H1 (cell line): Measurements from ENCODE around the gene CCDC33. TPM values are rescaled to one million over a fixed set of nuclear protein-coding genes. Genes with fewer than 3 reads are reported as not detected.

Experiments used
- GABPA ChIP-seq: IDR thresholded peaks from 2 replicates; pipeline ENCODE4 v1.6.1; 2011; ENCODE audit warnings: mild to moderate bottlenecking, low read length, moderate library complexity, borderline replicate concordance; ENCODE audit not compliant: insufficient read depth
- NRF1 ChIP-seq: IDR thresholded peaks from 2 replicates; pipeline ENCODE4 v1.6.1; 2011; ENCODE audit warnings: mild to moderate bottlenecking, low read depth, low read length, improper control_type of control experiment
- POLR2AphosphoS5 ChIP-seq: IDR thresholded peaks from 2 replicates; pipeline ENCODE4 v1.6.1; 2011; ENCODE audit warnings: low read depth, low read length
- polyA plus RNA-seq, 7 experiments: library from polyadenylated mRNA; depleted of rRNA in 3 of 7; stranded (reverse) in 5 of 7; unstranded in 2 of 7; fragments of >200 nt in 5 of 7; fragments of 200-250 nt in 2 of 7; gene quantifications; 1 replicate in 5 of 7; 2 replicates in 1 of 7; 4 replicates in 1 of 7; pipeline versions ENCODE4 v1.2.1 to v1.2.3, GENCODE V29; 2011 to 2013; ENCODE audit warnings: missing spikeins in 2 of 7, mixed read lengths in 2 of 7
- total RNA-seq: library from RNA; stranded (reverse); fragmentation: NEBNext Ultra II Directional; extraction: Animal tissue kit (Norgen Biotek cat#: 25700); gene quantifications from 2 replicates; pipeline ENCODE4 v1.2.1, GENCODE V29; 2021

CCDC33 gene
- total and polyA plus RNA-seq, 2 of the 8 experiments (the other 6 are each of a cell fraction or from before 2014, with no cell fraction given): 2.0 to 2.7 TPM

DNA sequence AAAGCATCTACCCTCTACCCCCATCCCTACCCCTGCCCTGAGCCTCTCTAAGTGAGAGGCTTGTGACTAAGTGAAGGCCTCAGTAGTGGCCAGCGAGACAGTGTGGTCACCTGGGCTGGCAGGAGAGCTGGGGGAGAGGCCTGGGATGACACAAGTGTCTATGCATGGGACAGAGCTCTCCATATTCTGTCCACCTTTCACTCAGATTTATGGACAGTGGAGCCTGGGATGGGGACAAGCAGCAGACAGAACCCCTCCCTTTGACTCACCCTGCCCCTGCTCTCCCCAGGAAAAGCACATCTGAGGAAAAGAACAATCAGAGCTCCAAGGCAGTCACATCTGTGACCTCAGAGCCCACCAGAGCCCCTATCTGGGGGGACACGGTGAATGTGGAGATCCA is 26.0 kb downstream of the CCDC33 start (continued):
- TF ChIP-seq GABPA (no peak), POLR2AphosphoS5 (no peak), NRF1 (no peak)
